Posterior vena cava (tissue), 2 donors: ENCODE data around the gene NKTR. TPM values are rescaled to one million over a fixed set of nuclear protein-coding genes. Genes with fewer than 3 reads are reported as not detected.
A peak's percentile ranks its signal among the peaks of the same experiment; 100 is the strongest.

ENCODE experiments used
- DNase-seq: peaks from one replicate; pipeline ENCODE4 v3.0.0-alpha.2; 2020; ENCODE audit warnings: low spot score
- intact Hi-C, 2 donors: fragments of 100-400 bp; cut with DNase I; formaldehyde crosslinking; loops; one replicate each; pipeline versions ENCODE4 v1.14.1 to v1.14.2; 2022 to 2023
- total RNA-seq, 2 donors: library from RNA; stranded (reverse); fragmentation: NEBNext Ultra II Directional; extraction: Animal tissue kit (Norgen Biotek cat#: 25700); gene quantifications; one replicate each; pipeline ENCODE4 v1.2.1, GENCODE V29; 2021
- donor health status: DM: yes; HTN: yes; CAD: no.
- donor health status: DM: yes; HTN: yes; CAD: no.

Gene NKTR
- total RNA-seq, 2 donors from 2014 or later: 75.2 to 78.0 TPM

DNA sequence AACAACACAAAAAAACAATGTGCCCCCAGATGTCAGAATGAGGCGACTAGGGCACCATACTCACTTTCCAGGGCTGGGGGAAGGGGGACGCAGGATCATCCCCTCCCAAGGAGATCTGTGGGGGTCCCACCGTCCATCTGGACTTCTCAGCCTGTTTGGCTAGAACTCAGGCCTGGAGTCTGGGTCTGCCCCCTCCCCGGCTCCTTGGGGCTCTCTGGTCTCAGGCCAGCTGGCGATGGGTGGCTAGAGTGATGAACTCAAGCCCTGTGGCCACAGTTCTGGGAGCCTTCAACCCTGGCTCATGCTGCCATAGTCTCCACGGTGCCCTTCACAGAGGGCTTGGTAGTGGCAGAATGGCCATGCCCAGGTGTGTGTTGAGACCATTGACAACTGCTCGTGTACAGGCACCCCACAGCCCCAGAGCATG lies 66.6 kb downstream of the NKTR start:
- peak; percentile 76 for DNase-seq
- intact Hi-C loops: no loop called here

DNA sequence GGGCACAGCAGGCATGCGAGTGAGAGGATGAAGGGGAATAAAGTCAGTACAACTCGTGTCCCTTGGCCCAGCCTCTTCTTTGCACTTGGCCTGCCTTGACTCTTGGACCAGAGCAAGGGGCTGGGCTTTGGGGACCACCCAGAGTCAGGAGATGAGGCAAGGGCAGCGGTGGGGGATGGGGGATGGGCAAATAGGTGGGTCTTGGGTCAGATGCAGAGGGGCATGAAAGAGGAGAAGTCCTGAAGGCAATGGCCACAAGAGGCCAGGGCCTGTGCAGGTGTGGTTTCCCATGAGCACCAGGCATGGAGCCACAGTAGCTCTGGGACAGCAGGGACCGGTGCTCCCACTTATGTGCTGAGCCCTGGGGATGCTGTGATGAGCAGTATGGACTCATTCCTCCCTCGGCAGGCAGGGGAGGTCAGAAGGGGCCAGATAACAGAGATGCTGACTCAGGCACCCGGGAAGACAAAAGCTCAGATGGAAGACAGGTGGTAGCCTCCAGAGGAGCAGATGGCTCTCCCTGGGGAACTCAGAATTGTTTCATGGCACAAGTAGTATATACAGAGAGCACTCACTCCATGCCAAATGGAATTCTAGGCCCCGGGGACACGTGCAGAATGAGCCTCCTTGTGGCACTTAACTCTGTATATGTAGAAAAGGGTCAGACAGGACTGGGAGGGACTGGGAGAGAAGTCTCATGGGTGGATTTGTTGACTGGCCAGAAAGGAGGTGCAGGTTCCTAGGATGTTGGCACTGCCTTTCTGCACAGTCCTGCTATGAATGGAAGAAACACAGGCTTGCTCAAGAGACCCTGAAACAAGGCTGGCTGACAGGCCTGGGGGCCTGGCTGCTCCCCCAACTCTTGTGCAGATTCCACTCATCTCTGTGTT lies 67.3 kb downstream of the NKTR start:
- intact Hi-C loops: no loop called here
- peak; percentile 58 for DNase-seq

GRCh38 chr3:42668413-42668760 lies 67.9 kb downstream of the NKTR start:
- no peak for DNase-seq
- intact Hi-C loops: no loop called here

DNA sequence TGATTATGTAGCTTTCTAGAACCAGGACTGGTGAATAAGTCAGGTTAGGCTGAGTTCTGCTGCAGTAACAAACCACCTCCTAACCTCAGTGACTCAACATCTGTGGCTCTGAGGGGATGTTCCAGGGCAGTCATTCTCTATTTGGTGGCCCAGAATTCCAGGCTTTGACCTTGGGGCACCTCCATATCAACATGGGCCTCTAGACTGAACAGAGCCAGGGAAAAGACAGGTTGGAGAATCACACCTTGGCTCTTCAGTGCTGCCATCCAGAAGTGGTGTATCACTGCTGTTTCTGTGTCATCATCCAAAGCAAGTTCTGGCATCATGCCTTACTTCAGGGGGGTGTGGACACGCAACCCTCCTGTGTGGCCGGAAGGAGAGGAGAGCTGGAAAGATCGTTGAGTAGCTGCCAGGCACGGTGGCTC lies 68.3 kb downstream of the NKTR start:
- DNase-seq: no peak
- intact Hi-C loops: no loop called here

DNA sequence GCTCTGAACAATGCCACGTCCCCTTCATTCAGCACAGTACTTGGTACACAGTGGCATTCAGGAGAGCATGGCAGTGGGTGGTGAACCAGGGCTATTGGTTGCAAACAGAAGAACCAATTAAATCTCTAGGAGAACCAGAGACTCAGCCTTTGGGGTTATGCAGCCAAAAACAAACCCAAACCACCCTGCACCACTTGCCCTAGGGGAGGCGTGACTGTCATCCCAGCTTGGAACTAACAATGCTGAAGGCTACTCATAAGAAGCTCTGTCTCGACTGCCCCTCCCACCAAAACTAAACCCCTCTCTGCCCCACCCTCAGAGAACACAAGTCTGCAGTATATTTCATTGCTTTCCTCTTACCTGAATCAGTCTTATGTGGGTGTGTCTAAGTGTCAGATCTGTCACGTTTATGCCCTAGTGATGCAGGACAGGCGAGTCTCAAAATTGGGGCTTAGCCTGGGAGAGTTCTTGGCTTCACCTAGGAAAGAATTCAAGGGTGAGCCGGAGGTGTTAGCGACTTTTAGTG lies 69.6 kb downstream of the NKTR start:
- no peak for DNase-seq
- intact Hi-C loops: no loop called here

DNA sequence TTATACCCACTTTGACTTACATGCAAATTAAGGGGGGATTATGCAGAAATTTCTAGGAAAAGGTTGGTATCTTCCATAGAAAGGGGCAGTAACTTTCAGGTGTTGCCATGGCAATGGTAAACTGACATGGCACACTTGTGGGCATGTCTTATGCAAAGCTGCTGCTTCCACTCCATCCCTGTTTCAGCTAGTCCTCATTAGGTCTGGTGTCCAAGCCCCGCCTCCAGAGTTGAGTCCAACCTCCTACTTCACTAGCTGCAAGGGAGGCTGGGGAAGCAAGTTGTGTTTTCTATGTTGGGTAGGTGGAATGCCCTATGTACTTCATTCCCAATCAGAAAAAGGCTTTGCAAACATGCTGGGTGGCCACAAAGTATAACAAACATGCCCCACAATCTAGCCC lies 70.2 kb downstream of the NKTR start:
- intact Hi-C loops: no loop called here
- DNase-seq: no peak

- intact Hi-C loops: no loop called here
- DNase-seq: no peak
Measured at GRCh38 chr3:42672515-42672914, 72.0 kb downstream of the NKTR start.

GRCh38 chr3:42673082-42673481 lies 72.6 kb downstream of the NKTR start:
- intact Hi-C loops: no loop called here
- DNase-seq: peak; percentile 46

DNA sequence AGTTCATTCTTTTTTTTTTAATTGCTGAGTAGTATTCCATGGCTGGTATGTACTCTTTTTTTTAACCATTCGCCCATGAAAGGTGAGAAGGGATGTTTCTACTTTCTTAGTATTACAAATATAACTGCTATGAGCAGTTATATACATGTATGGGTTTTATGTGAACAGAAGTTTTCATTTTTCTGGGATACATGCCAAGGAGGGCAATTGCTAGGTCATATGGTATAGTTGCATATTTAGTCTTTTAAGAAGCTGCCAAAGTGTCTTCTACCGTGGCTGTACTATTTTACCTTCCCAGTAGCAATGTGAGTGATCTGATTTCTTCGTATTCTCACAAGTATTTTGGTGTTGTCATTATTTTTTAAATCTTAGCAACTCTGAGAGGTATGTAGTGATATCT lies 73.7 kb downstream of the NKTR start:
- intact Hi-C loops: no loop called here
- DNase-seq: no peak

GRCh38 chr3:42675909-42676308 lies 75.4 kb downstream of the NKTR start:
- DNase-seq: no peak
- intact Hi-C loops: no loop called here

DNA sequence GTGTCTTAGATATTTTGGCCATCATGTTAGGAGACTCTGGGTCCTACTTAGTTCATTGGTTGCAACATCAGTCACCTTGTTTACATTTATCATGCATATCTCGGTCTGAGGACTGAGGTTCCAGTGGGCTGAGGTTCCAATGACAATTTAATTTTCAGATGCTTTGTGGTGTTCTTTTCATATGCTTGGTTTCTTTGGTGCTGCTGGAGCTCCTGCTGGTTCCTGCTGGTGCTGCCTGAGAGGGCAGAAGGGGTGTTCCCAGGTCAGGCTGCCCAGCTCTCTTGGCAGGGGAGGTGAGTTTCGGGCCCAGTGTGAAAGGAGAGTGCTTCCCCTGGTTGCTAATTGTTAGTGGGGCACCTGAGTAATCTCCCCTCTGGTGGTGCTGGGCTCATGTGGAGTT lies 78.0 kb downstream of the NKTR start:
- DNase-seq: no peak
- intact Hi-C loops: no loop called here

GRCh38 chr3:42680271-42680670 lies 79.8 kb downstream of the NKTR start:
- no peak for DNase-seq
- intact Hi-C loops: no loop called here

GRCh38 chr3:42680806-42681205 lies 80.3 kb downstream of the NKTR start:
- no peak for DNase-seq
- intact Hi-C loops: no loop called here

DNA sequence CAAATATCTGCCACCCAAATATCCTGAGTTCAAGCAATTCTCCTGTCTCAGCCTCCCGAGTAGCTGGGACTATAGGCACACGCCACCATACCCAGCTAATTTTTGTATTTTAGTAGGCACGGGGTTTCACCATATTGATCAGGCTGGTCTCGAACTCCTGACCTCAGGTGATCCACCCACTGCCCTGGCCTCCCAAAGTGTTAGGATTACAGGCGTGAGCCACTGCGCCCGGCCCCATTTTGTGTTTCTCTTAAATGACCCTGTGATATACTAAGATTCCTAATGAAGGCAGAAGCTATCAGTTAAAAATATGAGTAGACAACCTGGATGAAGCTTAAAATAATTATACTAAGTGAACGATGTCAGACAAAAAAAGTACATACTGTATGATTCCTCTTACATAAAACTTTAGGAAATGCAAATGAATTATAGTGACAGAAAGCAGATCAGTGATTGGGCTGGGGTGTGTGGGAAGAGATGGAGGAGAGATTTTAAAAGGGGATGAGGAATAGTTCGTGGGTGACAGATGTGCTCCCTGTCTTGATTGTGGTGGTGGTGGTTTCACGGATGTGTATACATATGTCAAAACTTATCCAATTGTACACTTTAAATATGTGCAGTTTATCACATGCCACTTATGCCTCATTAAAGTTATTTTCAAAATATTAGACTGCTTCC lies 81.0 kb downstream of the NKTR start:
- DNase-seq: no peak
- intact Hi-C loops: no loop called here

- intact Hi-C loops: no loop called here
- DNase-seq: peak; percentile 59
Measured at GRCh38 chr3:42682301-42683070, 82.0 kb downstream of the NKTR start.

GRCh38 chr3:42683875-42684598 lies 83.6 kb downstream of the NKTR start:
- DNase-seq: peak; percentile 88
- intact Hi-C loops: no loop called here

DNA sequence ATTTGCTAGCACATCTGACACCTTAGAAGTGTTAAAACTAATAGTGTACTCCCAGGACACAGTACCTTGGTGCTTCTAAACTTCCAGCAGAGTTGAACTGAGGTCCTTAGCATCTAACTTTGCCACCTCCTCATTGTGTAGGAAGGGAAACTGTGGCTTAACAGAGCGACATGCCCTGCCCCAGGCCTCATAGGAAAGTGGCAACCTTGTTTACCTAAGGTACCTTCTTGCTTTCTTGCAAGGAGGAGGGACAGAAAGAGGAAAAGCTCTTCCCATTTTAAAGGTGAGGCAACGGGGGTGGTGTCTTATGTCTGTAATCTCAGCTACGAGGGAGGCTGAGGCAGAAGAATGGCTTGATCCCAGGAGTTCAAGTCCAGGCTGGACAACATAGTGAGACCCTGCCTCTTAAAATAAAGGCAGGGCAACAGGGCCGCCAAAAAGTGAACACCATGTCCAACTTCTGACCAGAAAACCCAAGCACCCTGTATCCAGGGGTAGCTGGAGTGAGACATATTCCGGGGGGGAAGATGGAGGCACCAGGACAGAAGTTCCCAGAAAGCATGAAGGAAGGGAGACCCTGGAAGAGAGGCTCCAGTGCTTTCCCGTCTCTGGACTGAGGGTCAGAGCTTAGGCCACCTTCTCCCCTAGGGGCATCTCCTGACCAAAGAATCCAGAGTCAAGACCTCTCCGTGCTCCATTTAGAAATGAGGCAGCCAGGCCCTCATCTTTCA lies 84.3 kb downstream of the NKTR start:
- intact Hi-C loops: loop anchor here in 1 of 2 donors (1.0 kb wide), 1 partner anchor 46 kb away; no protein-coding TSS in a partner anchor
- DNase-seq: no peak

DNA sequence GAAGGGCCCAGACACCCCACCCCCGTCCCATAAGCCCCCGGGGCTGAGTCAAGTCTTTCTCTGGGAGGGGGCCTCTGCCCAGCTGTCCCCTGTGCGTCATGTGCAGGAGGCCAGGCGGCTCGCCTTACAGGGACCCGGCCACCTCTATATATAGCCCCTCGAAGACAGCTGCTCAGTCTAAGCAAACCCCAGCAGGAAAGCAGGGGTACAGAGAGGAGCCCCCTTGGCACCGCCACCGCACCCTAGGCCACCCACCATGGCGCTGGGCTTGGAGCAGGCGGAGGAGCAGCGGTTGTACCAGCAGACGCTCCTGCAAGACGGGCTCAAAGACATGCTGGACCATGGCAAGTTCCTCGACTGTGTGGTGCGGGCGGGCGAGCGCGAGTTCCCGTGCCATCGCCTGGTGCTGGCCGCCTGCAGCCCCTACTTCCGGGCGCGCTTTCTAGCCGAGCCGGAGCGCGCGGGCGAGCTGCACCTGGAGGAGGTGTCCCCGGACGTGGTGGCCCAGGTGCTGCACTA lies 84.9 kb downstream of the NKTR start, which contains the start of gene KLHL40:
Gene KLHL40, plus strand, starts transcription at position 175 of the 519 bp plus-strand sequence. Its CDS starts 82 bp downstream, at position 257.
- intact Hi-C loops: loop anchor here in 1 of 2 donors (1.0 kb wide), 1 partner anchor 45 kb away; no protein-coding TSS in a partner anchor
- DNase-seq: peak; percentile 67
